Epithelial cell of esophagus (primary cell): Measurements from ENCODE around the gene NUDCD3.

Experiments used
- DNase-seq: peaks from one replicate; pipeline ENCODE4 v3.0.0; 2010; ENCODE audit warnings: low read depth
- H3K4me3 ChIP-seq: 2 replicates; pipeline ENCODE4 v1.5.1; 2011; ENCODE audit warnings: mild to moderate bottlenecking, low read length, control low read depth
- TF ChIP-seq, protein P1 (sequence below): IDR thresholded peaks from 2 replicates; pipeline ENCODE4 v1.5.1; 2011; ENCODE audit warnings: low read depth, mild to moderate bottlenecking, low read length, control low read depth, inconsistent platforms; ENCODE audit not compliant: insufficient read depth; ENCODE audit errors: missing control alignments

NUDCD3 gene

DNA sequence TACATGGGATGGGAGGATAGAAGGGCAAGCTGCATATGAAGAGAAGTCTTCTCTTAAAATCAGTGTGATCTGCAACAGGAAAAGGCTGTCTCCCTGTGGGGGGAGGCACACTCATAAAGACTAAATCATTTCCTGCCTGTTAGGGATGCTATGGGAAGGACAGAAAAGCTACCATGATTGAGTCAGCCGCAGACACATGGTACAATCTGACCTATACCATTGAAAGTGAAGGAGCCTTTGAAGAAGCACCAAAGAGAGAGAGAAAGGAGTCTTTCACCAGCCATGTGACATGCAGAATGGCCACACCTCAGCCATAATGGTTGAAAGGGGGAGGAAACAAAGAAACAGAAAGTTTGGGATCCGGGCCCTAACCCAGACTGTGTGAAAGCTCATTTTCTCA lies 29.1 kb downstream of the NUDCD3 start:
- peak; percentile 54 for DNase-seq
- TF ChIP-seq, protein P1, sequence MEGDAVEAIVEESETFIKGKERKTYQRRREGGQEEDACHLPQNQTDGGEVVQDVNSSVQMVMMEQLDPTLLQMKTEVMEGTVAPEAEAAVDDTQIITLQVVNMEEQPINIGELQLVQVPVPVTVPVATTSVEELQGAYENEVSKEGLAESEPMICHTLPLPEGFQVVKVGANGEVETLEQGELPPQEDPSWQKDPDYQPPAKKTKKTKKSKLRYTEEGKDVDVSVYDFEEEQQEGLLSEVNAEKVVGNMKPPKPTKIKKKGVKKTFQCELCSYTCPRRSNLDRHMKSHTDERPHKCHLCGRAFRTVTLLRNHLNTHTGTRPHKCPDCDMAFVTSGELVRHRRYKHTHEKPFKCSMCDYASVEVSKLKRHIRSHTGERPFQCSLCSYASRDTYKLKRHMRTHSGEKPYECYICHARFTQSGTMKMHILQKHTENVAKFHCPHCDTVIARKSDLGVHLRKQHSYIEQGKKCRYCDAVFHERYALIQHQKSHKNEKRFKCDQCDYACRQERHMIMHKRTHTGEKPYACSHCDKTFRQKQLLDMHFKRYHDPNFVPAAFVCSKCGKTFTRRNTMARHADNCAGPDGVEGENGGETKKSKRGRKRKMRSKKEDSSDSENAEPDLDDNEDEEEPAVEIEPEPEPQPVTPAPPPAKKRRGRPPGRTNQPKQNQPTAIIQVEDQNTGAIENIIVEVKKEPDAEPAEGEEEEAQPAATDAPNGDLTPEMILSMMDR: no peak
- H3K4me3 ChIP-seq: no peak overlapping the region

DNA sequence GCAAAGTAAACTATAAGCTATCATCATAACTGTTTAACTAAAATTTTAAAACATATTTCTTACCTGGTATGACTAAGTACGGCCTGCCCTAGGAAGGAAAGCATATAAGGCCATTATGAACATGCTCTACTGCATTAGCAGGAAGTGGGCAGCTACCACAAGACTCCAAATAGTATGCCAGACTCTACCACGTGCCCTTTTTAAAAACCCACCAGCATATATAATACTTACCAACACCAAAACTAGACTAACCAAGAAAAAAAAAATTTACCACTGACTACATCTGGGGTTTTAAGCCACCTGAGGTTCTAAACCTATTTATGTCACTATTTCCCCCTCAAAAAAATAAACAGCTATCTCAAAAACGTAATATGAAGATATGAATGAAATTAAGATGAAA lies 30.1 kb downstream of the NUDCD3 start:
- no peak overlapping the region for H3K4me3 ChIP-seq
- TF ChIP-seq, protein P1: no peak
- DNase-seq: peak; percentile 23

DNA sequence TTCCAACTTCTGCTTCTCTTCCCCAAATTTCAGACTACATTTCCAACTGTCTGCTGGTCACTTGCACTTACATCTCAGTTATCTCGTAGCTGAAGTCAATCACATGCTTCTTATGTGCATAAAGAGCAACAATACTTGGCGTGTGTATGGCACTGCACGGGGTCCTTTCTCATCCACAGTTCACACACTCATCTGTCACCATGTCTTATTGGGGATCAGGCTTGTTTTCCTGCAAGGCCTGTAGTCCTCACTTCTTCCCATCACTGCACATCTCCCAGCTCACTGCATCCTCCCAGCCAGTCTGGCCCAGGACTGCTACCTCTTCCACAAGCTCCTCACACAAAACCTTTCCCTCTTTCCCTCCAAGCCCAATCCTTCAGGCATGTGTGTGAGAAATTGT lies 35.3 kb downstream of the NUDCD3 start:
- TF ChIP-seq, protein P1: no peak
- no peak overlapping the region for H3K4me3 ChIP-seq
- no peak for DNase-seq

DNA sequence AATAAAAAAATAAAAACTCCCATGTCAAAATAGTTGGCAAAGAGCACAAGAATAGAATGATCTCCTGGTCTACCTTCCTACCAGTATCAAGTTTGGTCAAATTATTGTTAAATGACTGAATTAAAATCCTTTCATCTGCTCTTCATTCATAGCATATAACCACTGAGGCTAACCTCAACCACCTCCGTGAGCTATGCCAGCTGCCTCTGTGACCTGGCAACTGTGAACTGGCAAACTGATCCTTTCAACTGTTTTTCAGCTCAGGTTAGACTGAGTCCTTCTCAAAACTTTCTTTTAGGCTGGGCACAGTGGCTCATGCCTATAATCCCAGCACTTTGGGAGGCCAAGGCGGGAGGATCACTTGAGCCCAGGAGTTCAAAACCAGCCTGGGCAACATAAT lies 36.1 kb downstream of the NUDCD3 start:
- TF ChIP-seq, protein P1: no peak
- no peak overlapping the region for H3K4me3 ChIP-seq
- DNase-seq: no peak

DNA sequence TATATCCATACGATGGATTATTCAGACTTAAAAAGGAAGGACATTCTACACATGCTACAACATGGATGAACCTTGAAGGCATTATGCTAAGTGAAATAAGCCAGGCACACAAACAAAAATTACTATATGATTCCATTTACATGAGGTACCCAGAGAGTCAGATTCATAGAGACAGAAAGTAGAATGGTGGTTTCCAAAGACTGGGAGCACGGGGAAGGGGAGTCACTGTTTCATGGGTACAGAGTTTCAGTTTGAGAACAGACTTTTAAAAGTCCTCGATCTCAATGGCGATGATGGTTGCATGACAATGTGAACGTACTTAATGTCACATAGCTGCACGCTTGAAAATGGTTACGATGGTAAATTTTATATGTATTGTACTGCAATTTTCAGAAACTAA lies 39.3 kb downstream of the NUDCD3 start:
- TF ChIP-seq, protein P1: no peak
- DNase-seq: no peak
- no peak overlapping the region for H3K4me3 ChIP-seq

DNA sequence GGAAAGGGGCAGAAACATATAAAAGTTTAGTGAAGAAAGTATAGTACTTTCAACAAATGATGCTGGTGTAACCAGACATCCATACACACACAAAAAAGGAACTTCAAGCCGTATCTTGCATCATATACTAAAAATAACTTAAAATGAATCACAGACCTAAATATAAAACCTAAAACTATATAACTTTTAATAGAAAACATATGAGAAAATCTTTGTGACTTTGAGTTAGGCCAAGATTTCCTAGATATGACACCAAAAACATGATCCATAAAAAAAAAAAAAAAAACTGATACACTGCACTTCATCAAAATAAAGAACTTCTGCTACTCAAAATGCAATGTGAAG lies 40.9 kb downstream of the NUDCD3 start:
- no peak for DNase-seq
- TF ChIP-seq, protein P1: no peak
- H3K4me3 ChIP-seq: no peak overlapping the region

DNA sequence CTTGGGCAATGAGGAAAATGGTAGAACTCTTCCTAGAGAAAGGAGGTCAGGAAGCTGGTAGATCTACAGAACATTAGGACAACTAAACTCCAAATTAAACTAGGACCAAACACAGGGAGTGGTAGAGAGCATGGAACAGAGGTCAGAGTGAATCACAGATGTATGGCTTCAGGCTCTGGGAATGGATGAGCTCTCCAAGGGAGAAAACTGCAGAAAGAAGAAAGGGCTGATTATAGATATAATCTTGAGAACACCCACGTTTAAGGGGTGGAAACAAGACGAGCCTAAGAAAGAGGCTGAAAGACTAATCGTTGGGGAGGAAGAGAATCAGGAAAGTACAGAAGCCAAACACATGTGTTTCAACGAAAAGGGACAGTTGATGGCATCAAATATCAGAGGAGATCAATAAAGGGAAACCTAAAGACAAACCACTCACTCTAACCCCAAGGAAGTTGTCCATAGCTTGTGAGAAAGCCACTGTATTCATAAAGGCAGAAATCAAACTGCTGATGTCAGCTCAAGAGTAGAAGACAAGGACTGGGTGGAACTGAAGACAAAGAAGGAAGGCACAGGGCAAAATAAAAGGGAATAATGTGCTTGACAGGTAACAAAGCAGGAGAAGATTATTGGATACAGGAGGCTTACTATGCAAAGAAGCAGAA lies 41.4 kb downstream of the NUDCD3 start:
- H3K4me3 ChIP-seq: no peak overlapping the region
- no peak for DNase-seq
- TF ChIP-seq, protein P1: no peak
